PC-9 (cell line): ENCODE data around the gene FTL. TPM values are rescaled to one million over a fixed set of nuclear protein-coding genes. Genes with fewer than 3 reads are reported as not detected.
A peak's percentile ranks its signal among the peaks of the same experiment; 100 is the strongest.

Experiments
- BruUV-seq: library from RNA; stranded (reverse); fragments of 400-500 nt; replicated peaks from 2 replicates; lab custom pipeline; 2021; lab: Mats Ljungman, UMichigan
- CTCF ChIA-PET: fragments of 300-600 bp; sonication (Branson Sonifier 250); formaldehyde crosslinking; loops from one replicate; lab custom pipeline; 2022; ENCODE audit warnings: antibody characterized with exemption; lab: Charles Lee
- POLR2A ChIA-PET: fragments of 300-600 bp; sonication (Branson Sonifier 250); formaldehyde crosslinking; loops from one replicate; lab custom pipeline; 2022; ENCODE audit warnings: antibody characterized with exemption; ENCODE audit not compliant: unreplicated experiment; lab: Charles Lee
- DNase-seq, 2 experiments: peaks; one replicate each; pipeline versions ENCODE4 v3.0.0 to v3.0.0-alpha.2; 2015 to 2022; ENCODE audit warnings: mixed read lengths in 1 of 2
- H2AFZ ChIP-seq: fragments of 200-600 bp; sonication (generic); 2 replicates; pipeline ENCODE4 v1.8.1; 2017; ENCODE audit warnings: antibody characterized with exemption
- H3F3A ChIP-seq: fragments of 200-600 bp; sonication (generic); 2 replicates; pipeline ENCODE4 v1.8.1; 2017; ENCODE audit warnings: antibody characterized with exemption, mild to moderate bottlenecking, low read depth; ENCODE audit not compliant: insufficient read depth
- H3K27ac ChIP-seq: fragments of 200-600 bp; sonication (generic); 2 replicates; pipeline ENCODE4 v1.6.1; 2016; ENCODE audit warnings: mixed run types
- H3K27me3 ChIP-seq: fragments of 200-600 bp; sonication (generic); 2 replicates; pipeline ENCODE4 v1.6.1; 2016; ENCODE audit warnings: low read depth, mixed run types; ENCODE audit not compliant: insufficient read depth
- H3K36me3 ChIP-seq: fragments of 200-600 bp; sonication (generic); 2 replicates; pipeline ENCODE4 v1.6.1; 2016; ENCODE audit warnings: low read depth, mixed run types
- H3K4me1 ChIP-seq: fragments of 200-600 bp; sonication (generic); replicated peaks from 2 replicates; pipeline ENCODE4 v1.6.1; 2016; ENCODE audit warnings: mixed run types; ENCODE audit not compliant: insufficient read depth
- H3K4me2 ChIP-seq: fragments of 200-600 bp; sonication (generic); 2 replicates; pipeline ENCODE4 v1.6.1; 2017; ENCODE audit warnings: mixed run types
- H3K4me3 ChIP-seq: fragments of 200-600 bp; sonication (generic); 2 replicates; pipeline ENCODE4 v1.6.1; 2016; ENCODE audit warnings: mixed run types
- H3K79me2 ChIP-seq: fragments of 200-600 bp; sonication (generic); 2 replicates; pipeline ENCODE4 v1.6.1; 2017; ENCODE audit warnings: low read depth, mixed run types
- H3K9me2 ChIP-seq: fragments of 200-600 bp; sonication (generic); 2 replicates; pipeline ENCODE4 v1.8.1; 2017; ENCODE audit warnings: mild to moderate bottlenecking; ENCODE audit not compliant: insufficient read depth
- H3K9me3 ChIP-seq: fragments of 200-600 bp; sonication (generic); 2 replicates; pipeline ENCODE4 v1.8.1; 2016; ENCODE audit warnings: low read depth; ENCODE audit not compliant: insufficient read depth
- H4K20me1 ChIP-seq: fragments of 200-600 bp; sonication (generic); 2 replicates; pipeline ENCODE4 v1.8.1; 2017; ENCODE audit not compliant: insufficient read depth
- EZH2 ChIP-seq: fragments of 200-600 bp; sonication (generic); IDR thresholded peaks from 2 replicates; pipeline ENCODE4 v1.8.0; 2017; ENCODE audit warnings: antibody characterized with exemption, low read depth
- intact Hi-C: fragments of 100-400 bp; cut with micrococcal nuclease; formaldehyde crosslinking; loops from one replicate; pipeline ENCODE4 v1.10.0; 2022; ENCODE audit not compliant: unreplicated experiment
- total RNA-seq: library from RNA; stranded (reverse); gene quantifications from 2 replicates; pipeline ENCODE4 v1.2.3, GENCODE V29; 2021
- TF ChIP-seq, protein P1 (sequence below): fragments of 200-600 bp; sonication (generic); conservative IDR thresholded peaks from 2 replicates; pipeline ENCODE4 v1.6.1; 2017; ENCODE audit warnings: mixed run types, antibody characterized with exemption, mild to moderate bottlenecking, moderate library complexity

FTL gene
- total RNA-seq, 1 experiment from 2014 or later, result 3,822 TPM

DNA sequence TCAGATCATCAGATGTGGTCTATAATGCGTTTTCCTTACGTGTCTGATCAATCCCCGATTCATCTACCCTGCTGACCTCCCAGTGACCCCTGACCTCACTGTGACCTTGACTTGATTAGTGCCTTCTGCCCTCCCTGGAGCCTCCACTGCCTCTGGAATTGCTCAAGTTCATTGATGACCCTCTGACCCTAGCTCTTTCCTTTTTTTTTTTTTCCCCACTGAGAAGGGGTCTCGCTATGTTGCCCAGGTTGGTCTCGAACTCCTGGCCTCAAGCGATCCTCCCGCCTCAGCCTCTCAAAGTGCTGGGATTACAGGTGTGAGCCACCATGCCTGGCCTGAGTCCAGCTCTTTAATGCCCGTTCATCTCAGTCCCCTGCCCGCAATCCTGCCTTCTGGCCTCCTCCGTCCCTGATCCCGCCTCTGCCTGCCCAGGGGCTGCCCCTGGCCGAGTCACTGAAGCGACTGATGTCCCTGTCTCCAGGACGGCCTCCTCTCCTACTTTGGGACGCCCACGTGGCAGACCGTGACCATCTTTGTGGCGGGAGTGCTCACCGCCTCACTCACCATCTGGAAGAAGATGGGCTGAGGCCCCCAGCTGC is 4.0 kb upstream of the FTL start:
- TF ChIP-seq EZH2, result no peak
- TF ChIP-seq, protein P1, sequence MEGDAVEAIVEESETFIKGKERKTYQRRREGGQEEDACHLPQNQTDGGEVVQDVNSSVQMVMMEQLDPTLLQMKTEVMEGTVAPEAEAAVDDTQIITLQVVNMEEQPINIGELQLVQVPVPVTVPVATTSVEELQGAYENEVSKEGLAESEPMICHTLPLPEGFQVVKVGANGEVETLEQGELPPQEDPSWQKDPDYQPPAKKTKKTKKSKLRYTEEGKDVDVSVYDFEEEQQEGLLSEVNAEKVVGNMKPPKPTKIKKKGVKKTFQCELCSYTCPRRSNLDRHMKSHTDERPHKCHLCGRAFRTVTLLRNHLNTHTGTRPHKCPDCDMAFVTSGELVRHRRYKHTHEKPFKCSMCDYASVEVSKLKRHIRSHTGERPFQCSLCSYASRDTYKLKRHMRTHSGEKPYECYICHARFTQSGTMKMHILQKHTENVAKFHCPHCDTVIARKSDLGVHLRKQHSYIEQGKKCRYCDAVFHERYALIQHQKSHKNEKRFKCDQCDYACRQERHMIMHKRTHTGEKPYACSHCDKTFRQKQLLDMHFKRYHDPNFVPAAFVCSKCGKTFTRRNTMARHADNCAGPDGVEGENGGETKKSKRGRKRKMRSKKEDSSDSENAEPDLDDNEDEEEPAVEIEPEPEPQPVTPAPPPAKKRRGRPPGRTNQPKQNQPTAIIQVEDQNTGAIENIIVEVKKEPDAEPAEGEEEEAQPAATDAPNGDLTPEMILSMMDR, result no peak
- peak in 1 of 2 experiments; percentile 21 for DNase-seq
- no TSS peak for BruUV-seq
- Histone ChIP-seq H3K4me1 (peaks cover 29% of the 10 kb centered on the region), H3K9me3 (no peaks in the 10 kb centered on the region), H3K4me2 (no peak overlapping the region), H4K20me1 (peaks cover 7% of the 10 kb centered on the region), H3F3A (peaks cover 70% of the 10 kb centered on the region), H3K79me2 (peaks cover 24% of the 10 kb centered on the region), H3K27me3 (no peaks in the 10 kb centered on the region), H3K27ac (peak overlapping the region; percentile 95; the same call in 1 of the 2 replicates), H3K9me2 (no peaks in the 10 kb centered on the region), H3K4me3 (no peak overlapping the region), H3K36me3 (peaks cover 12% of the 10 kb centered on the region), H2AFZ (no peak overlapping the region)
- POLR2A ChIA-PET, result interaction anchor here (0.6 to 1.1 kb wide), 3 partner anchors 61 to 150 kb away, joined by 4 to 8 read pairs (median 5); partner anchors contain the start of gene NUCB1
- CTCF ChIA-PET, result no interaction called here
- intact Hi-C loops, result loop anchor here (10.0 kb wide), 1 partner anchor 476 kb away; no protein-coding TSS in a partner anchor

DNA sequence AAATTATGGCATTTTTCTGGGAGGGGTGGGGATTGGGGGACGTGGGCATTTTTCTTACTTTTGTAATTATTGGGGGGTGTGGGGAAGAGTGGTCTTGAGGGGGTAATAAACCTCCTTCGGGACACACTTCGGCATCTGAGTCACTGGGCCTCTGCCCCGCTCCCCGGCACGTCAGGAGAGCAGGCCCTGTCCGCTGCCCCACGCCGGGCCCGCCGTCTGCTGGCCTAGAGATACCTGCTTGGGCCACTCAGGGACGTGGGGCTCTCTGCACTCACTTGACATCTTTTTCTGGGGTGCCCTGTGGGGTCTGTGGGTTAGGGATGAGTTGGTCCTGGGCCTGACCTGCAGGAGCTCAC is 3.5 kb upstream of the FTL start:
- intact Hi-C loops, result loop anchor here (1.0 to 10.0 kb wide), 3 partner anchors 86 to 477 kb away; partner anchors contain the start of gene HSD17B14
- ChIA-PET CTCF (no interaction called here), POLR2A (interaction anchor here (0.6 to 1.1 kb wide), 2 partner anchors 21 to 61 kb away, joined by 5 to 26 read pairs; partner anchors contain the start of gene NUCB1)
- Histone ChIP-seq H3K27me3 (no peaks in the 10 kb centered on the region), H3K79me2 (peaks cover 25% of the 10 kb centered on the region), H3K4me2 (peak overlapping the region; percentile 96), H3K27ac (peak overlapping the region; percentile 95), H4K20me1 (peaks cover 12% of the 10 kb centered on the region), H2AFZ (no peak overlapping the region), H3K9me3 (no peaks in the 10 kb centered on the region), H3K36me3 (peaks cover 17% of the 10 kb centered on the region), H3K4me1 (peaks cover 27% of the 10 kb centered on the region), H3K4me3 (no peak overlapping the region; the same call in 1 of the 2 replicates), H3K9me2 (no peaks in the 10 kb centered on the region), H3F3A (peaks cover 73% of the 10 kb centered on the region)
- DNase-seq, result peak in 1 of 2 experiments; percentile 9
- no TSS peak for BruUV-seq
- TF ChIP-seq EZH2, result no peak
- TF ChIP-seq, protein P1, result no peak

DNA sequence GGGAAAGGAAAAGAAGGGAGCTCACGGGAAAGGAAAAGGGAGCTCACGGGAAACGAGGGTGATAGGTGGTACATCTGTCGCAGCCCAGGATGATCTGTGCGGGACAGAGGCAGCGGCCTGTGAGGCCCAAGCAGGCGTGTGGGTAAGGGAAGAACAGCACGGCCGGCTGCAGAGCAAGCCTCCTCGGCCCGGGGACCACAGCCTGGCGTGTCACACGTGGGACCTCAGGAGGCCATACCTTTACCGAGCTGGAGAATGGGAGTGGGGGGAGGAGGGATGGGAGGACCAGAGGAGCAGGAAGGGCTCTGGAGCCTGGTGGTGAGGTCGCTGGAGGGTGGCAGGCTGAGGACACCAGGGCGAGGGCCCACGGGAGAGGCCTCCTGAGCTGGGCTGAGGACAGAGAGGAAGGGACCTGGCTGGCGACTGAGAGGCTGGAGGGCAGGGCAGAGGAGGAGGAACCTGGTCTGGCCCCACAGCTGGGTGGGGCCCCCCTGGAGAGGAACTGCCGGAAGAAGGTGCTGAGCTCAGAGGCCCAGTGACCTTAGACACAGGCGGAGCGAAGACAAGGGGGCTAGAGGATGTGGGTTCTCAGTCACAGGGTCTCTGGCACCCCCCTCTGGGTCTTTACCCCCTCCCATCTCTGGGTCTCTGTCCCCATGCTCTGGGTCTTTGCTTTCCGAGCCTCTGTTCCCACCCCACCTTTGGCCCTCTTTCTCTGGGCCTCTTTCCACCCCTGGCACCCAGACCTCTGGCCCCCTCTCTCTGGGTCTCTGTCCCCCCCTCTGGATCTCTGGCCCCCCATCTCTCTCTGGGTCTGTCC is 2.9 kb upstream of the FTL start:
- H3K4me2 ChIP-seq, result peak overlapping the region; percentile 96
- peak; percentile 72 to 86 for DNase-seq

More for the DNA sequence above, 2.9 kb upstream of the FTL start:
- Histone ChIP-seq H3K9me3 (no peaks in the 10 kb centered on the region), H4K20me1 (peaks cover 18% of the 10 kb centered on the region), H2AFZ (no peak overlapping the region), H3F3A (peaks cover 78% of the 10 kb centered on the region), H3K4me1 (peaks cover 33% of the 10 kb centered on the region), H3K27ac (peak overlapping the region; percentile 95), H3K4me3 (peak overlapping the region; percentile 84; the same call in 1 of the 2 replicates), H3K9me2 (no peaks in the 10 kb centered on the region), H3K27me3 (no peaks in the 10 kb centered on the region), H3K36me3 (peaks cover 22% of the 10 kb centered on the region), H3K79me2 (peaks cover 28% of the 10 kb centered on the region)
- ChIA-PET CTCF (no interaction called here), POLR2A (interaction anchor here (0.5 to 1.1 kb wide), 13 partner anchors 19 to 345 kb away, joined by 3 to 26 read pairs (median 5); partner anchors contain the start of genes DHDH, GYS1, NUCB1 and RUVBL2)
- TF ChIP-seq EZH2, result no peak
- TF ChIP-seq, protein P1, result no peak
- intact Hi-C loops, result loop anchor here (1.0 to 10.0 kb wide), 3 partner anchors 87 to 477 kb away; partner anchors contain the start of gene HSD17B14
- TSS peak; percentile 20 for BruUV-seq
